ENCODE measurements around the gene PRKX.
"Not testable (repeated sequence)": the region's sequence is repeated elsewhere in the genome, so short reads cannot be mapped to it uniquely, and the experiment has no call there.

Gene PRKX

DNA sequence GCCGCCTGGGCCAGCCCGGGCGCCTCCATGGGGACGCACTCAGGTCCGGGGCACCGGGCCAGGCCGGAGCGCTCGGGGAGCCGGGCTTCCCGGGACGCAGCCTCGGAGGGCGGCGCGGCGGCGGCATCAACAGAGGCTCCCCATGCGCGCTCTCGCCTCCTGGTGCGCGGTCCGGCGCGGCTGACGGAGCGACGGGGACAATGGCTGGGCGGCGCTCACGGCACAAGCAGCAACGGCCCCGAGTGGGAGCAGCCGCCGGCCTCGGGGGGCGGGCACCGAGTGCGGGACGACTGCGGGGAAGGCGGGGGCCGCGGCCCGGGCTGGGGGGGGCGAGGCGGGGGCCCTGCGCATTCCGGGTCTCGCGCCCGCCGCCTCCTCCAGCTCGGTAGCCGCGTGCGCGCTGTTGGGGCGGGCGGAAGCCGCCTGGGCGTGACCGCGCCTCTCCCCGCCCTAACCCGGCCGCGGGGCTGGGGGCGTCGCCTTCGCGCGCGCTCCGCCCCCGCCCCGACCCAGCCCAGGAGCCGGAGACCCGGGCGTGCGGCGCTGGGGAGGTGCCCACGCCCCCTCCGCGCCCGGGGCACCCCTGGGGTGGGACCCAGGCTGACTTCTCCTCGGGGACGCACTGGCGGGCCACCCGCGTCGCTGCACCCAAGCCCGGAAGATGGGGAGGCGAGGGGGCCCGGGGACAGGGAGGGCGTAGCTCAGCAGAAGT lies at the start of gene PRKX:
PRKX (minus strand) TSS at position 425 of the 712 bp plus-strand sequence; CDS start at position 29, 396 bp downstream.
- peak; percentile 55 for DNase-seq

DNA sequence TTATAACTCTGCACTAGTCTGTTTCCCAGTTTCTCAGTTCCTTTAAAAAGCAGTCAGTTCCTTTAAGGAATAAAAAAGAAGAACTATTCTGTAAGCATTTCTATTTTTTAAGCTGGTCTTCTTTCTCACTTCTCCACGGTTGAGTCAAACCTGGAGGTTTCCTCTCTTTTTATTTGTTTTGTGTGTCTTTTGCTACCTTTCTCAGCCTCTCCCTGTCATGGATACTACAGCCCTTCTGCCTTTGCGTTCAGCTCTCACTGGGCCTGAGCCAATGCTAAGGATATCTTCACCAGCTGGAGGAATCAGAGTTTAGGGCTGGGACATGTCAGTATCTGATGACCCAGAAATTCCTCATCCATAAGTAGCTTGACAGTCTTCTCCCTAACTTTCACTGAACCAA lies 49.7 kb upstream of the PRKX start:
- peak; percentile 7 for DNase-seq

DNA sequence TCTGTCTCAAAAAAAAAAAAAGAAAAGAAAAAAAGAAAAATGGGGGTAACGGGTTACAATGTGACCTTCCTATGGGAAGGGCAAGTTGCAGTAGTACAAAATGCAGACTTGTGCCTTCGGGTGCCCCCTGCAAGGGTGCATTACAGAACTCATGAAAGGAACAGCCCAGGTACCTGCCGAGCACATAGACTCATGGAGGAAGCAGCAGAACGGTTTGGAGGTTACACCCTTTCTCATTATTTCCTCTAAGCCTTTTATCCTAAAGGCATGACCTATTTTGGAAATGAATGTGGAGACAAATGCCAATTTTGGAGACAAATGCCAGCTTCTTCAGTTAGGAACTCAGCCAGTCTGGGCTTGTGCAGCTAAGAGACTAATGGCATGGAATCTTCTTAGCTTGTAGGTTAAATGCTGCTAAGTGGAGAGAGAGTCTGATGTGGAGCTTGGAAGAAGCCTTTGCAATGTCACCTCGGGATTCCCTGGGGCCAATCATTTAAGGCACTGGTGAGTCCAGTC lies 44.1 kb upstream of the PRKX start:
- no peak for DNase-seq

DNA sequence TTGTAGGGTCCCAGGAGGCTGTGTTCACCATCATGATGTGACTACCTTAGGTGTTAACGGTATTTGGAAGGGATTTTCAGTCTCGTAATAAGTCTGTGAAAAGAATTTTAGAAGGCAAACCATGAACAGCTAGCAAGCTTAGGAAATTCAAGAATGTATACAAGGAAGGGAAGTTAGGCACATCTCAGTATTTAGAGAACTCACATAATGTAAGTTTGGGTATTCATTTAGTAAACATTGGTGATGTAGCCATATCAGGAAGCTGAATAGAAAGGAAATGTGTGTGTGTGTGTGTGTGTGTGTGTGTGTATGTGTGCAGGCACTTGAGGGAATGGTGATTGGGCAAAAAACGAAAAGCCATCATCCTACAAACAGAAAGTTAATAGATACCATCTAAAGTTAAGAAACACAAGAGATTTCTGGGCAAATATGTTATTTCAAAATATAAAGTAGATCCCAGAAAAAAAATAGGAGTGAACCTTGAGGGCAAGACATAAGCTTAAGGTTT lies 34.7 kb upstream of the PRKX start:
- DNase-seq = peak; percentile 2

DNA sequence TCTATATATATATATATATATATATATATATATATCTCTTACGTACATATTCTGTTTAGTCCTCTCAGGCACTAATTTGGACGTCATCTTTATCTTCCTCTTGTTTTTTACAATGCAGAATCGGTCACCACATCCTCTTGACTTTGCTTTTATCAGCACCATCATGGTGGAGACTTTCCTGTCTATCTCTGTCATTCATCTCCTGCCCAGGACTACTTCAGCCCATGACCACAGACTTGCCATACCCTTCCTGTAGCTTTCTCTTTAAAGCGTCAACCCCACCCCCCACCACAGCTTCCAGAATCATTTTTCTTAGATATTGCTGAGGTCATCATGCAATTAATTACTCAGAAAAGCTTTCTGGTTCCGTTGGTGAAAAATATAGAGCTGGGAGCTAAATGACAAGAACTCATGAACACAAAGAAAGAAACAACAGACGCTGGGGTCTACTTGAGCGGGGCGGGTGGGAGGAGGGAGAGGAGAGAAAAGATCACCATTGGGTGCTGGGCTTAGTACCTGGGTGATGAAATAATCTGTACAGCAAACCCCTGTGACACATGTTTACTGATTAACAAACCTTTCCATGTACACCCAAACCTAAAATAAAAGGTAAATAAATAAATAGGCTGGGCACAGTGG lies 30.5 kb upstream of the PRKX start:
- DNase-seq = no peak

DNA sequence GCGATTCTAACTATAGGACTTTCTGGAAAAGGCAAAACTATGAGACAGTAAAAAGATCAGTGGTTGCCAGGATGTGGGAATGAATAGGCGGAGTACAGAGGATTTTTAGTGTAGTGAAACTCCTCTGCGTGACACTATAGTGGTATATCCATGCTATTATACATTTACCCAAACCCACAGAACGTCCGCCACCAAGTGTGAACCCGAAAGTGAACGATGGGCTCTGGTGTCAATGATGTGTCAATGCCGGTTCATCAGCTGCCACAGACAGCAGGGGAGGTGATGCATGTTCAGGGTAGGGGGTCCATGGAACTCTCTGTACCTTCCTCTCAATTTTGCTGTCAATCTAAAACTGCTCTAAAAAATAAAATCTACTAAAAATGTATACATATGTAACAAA lies 27.5 kb upstream of the PRKX start:
- DNase-seq = not testable (repeated sequence)

DNA sequence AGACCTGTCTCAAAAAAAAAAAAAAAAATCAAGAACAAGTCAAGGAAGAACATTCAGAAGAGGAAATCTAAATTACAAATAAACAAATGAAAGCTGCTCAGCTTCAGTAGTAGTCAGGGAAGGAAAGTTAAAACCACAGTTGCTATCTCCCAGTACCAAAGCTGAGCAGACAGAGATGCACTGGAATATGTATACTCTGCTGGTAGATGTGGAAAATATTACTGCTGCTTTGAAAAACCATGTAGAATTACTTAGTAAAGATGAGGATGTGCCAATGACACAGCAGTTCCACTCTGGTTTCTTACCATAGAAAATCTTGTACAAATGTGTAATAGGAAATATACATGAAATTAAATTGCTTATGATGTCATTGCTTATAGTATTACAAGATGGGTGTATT lies 25.1 kb upstream of the PRKX start:
- DNase-seq = no peak

DNA sequence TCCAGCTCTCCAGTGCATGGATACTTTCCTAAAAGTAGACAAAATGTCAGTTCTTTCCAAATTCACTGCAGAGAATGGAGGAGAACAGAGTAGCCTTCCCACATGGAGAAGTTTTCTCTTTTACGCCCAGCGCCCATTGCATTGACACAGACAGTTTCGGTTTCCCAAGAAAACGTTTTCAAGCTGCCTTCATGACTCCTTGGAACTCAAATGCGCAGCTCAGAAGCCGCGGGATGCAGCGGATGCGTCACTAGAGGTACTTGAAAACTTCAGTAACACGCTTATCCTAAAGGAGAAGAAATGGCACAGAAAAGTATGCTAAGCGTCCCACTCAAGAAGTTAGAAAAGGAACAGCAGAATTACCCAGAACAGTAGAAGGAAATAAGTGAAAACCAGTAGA lies 23.1 kb upstream of the PRKX start:
- not testable (repeated sequence) for DNase-seq

DNA sequence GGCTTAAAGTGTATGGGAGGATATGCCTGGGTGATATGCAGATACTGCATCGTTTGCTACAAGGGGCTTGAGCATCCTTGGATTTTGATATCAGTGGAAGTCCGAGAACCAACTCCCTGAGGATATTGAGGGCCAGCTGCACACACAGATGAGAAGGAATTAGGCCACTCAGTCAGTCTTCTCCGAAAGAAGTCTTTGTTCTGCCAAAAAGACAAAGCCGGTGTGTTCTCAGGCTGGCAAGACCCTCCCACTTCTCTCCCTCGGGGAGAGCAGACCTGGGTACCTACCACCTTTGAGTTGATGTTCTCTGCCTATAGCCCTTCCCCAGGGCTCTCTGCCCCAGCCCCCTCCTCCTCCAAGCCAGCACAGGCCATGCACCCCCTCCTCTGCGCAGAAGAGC lies 22.4 kb upstream of the PRKX start:
- DNase-seq = not testable (repeated sequence)

DNA sequence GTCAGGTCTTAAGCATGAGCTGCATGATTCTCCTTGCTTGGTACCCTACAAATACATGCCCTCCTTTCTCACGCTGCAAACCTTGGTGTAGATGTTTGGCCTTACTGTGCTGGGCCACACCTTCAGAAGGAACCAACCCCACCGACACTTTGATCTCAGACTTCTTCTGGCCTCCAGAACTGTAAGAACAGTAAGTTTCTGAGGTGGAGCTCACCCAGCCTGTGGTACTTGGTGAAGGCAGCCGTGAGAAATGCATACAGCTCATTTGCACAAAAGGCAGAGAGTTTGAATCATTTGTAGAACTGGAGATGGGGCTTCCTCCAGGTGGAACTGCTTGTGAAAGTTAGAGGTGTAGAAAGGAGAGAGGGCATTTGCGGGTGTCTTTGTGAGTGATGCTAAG lies 21.0 kb upstream of the PRKX start:
- not testable (repeated sequence) for DNase-seq

DNA sequence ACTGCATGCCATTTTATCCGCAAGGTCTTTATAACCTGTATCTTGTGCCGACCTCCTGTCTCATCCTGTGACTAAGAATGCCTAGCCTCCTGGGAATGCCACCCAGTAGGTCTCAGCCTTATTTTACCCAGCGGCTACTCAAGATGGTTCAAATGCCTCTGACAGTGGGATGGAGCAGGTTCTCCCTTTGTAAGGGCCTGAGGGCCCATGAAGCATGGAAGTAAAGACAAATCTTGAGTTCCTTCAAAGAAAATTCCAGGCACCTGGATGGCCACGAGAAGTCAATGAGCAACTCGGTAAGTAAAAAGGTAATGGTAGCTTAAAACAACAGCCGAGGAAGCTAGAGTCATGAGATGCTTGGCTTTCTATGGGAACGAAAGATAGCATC lies 19.6 kb upstream of the PRKX start:
- no peak for DNase-seq

DNA sequence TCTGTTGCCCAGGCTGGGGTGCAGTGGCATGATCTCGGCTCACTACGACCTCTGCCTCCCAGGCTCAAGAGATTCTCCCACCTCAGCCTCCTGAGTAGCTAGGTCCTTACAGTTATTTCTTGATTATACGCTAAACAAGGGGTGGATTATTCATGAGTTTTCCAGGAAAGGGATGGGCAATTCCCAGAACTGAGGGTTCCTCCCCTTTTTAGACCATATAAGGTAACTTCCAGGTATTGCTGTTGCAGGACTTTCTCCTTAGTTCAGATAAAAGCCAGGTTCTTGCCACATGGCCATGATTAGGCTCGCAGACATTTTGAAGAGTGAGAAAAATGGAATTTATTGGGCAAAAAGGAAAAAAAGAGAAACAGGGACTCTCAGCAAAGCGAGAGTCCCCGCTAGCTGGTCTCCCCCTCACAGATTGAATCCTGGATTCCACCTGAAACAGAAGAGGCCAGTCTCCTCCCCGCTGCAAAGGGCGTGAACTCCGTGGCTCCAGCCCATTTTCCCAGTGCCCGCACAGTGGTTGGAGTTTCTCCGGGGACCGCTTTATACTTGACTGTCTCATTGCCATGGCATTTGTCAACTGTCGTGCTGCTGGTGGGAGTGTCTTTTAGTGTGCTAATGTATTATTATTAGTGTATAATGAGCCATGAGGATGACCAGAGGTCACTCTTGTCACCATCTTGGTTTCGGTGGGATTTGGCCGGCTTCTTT lies 19.0 kb upstream of the PRKX start:
- DNase-seq = not testable (repeated sequence)

DNA sequence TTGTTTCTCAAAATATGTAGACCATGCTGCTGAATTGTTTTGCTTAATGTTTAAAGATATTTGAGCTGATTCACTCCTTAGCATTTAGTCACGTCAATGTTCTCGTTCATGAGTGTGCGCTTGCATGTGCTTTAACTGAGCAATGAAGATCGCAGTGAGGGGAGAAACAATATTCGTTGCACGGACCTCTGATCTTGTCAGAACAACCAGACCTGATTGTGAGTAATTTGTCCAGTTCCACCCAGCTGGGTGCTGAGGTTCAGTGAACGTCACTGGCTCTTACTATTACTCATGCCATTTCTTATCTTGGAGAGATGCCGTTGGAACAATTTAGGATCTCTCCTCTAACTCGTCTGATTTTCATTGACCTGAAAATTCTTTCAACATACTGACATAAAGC lies 15.0 kb upstream of the PRKX start:
- DNase-seq = no peak

DNA sequence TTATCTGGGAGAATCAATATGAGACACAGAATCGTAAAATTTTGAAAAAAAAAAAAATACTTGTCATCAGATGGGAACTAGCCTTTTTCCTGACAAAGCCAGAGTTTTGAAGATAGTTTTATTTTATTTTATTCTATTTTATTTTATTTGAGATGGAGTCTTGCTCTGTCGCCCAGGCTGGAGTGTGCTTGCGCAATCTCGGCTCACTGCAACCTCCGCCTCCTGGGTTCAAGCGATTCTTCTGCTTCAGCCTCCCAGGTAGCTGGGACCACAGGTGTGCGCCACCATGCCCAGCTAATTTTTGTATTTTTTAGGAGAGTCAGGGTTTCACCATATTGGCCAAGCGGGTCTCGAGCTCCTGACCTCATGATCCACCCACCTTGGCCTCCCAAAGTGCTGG lies 10.0 kb upstream of the PRKX start:
- DNase-seq = not testable (repeated sequence)

DNA sequence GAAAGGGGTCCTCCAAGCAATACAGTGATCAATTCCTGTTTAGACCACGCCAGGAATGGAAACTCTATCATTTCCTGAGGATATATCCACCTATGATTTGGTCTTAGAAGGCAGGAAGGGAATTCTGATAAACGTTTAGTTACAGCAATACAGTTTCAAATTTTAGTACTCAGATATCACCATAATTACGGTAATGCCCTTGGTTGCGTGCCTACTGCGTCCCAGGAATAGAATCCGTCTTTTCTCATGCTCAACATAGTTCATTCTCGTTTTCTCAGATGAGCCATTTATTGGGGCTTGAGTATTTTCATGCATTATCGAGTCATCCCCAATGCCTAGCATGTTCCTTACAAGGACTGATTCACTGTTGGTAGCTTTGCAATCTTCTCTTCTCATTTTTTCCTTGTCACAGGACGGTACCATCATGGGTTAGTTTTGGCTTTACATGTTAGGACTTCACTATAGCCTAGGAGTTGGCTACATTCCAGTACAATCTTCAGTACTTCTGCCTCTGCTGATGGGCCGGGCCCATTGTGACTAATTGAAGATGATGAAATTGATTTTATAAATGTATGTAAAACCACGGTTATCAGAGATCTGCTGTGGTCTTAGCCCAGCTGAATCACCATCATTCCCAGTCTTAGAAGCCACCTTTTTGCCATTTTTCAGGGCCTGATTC lies 4.4 kb upstream of the PRKX start:
- no peak for DNase-seq

DNA sequence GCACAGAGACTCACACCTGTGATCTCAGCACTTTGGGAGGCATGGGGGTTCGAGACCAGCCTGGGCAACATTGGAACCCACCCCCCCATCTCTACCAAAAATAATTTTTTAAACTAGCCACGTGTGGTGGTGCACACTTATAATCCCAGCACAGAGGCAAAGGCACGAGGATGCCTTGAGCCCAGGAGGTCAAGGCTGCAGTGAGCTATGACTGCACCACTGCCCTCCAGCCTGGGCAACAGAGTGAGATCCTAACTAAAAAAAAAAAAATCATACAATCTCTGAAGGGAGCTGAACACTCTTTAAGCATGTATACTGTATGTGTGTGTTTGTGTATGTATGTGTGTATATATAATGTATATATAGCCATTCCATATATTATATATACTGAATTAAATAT lies 2.5 kb upstream of the PRKX start:
- no peak for DNase-seq

DNA sequence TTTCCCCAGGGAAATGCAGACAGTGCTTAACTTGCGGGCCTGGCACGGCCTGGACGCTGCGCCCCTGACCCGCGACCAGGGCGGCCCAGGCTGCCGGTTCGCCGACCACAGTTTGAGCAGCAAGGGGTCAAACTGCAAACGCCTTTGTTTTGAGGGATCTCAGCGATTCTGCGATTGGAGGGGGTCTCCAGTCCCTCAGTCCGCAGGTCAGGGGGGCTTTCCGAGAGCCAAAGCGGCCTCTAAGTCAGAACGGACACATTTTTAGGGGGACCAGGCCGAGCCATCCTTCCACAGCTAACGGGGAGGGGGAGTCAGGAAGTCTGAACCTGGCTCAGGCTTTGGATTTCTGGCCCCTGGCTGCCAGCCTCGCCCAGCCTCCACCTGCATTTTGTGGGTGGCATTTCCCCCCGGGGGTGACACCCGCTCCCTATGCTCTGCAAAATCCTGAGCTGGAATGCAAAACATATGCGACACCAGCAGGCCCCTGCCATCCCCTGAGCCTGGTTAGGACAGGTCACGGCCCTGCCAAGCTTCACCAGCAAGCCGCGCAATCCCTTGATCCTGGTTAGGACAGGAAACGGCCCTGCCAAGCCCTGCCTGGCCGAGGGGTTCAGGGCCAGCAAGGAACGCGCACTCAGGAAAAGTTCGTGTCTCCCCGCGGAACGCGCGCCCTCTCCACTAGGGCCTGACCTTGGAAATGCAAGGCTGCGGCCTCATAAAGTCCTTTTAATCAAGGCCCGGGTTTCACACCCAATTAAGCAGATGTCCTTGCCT lies 1.4 kb upstream of the PRKX start:
- not testable (repeated sequence) for DNase-seq

DNA sequence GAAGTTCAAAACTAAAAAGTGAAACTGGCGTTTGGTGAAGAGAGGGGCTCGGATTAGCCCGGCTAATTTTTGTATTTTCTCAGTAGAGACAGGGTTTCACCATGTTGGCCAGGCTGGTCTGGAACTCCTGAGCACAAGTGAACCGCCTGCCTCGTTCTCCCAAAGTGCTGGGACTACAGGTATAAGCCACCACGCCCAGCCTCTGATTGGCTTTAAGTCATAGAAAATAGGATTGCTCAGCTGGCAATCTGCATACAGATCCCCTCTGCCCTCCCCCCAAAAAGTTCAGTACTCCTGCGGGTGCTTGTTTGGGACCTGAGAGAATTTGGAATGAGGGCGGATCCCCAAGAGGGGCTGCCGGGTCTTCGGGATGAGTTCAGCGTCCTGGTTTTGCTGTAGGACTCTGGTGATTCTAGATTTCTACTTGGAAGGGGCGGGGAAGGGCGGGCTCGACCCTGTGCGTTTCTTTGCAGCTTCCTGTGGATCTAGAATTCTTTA lies 537 bp upstream of the PRKX start:
- DNase-seq = no peak

DNA sequence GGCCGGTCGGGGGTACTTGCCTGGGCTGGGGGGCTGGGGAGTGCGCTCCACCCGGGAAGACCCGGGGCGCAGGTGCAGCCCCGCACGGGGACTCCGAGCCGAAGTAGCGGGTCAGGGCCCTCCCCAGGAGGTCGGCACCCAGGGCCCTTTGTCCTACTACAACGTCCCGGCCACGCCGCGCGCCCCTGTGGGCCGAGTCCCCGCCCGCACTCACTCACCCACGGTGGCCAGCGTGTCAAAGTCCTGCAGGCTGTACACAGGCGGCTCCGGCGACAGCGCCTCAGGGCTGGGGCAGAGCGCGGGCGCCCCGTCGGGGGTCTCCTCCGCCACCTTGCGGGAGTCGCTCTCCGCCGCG lies 602 bp downstream of the PRKX start:
- DNase-seq = no peak

DNA sequence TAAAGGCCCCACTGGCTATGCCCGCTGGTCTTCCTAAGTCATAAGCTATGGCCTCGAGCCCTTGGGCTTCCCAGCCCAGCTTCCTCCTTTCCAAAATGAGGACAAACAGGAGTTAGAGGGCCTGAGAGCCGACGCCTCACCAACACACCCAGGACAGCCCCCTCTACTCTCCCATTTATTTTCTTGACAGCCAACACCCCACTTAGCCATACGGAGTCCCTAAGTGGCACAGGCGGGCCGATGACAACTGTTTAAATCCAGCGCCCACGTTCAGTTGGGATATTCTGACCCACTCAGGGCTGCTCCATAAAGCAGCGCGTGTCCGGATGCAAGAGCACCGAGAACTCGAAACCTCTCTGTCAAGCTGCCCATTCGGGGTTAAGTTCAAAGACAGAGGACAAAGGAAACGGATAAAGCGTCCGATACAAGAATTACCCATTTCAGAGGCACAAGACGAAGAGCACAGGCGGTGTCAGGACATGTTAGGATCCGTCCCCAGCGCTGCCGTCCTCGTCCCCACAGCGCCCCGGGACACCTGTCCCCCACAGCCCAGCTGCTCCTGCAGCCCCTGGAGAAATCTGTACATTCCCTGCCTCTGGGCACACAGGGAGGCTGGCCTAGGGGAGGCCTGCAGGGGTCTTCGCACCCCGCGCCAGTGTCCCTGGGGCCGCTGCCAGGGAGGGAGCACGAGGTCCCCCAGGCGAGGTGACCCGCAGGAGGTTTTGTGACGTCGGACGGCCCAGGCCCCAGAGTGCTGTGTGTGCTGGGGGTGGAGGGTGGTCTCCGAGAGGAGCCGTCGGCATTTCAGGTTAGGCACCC lies 1.2 kb downstream of the PRKX start:
- peak; percentile 45 for DNase-seq

DNA sequence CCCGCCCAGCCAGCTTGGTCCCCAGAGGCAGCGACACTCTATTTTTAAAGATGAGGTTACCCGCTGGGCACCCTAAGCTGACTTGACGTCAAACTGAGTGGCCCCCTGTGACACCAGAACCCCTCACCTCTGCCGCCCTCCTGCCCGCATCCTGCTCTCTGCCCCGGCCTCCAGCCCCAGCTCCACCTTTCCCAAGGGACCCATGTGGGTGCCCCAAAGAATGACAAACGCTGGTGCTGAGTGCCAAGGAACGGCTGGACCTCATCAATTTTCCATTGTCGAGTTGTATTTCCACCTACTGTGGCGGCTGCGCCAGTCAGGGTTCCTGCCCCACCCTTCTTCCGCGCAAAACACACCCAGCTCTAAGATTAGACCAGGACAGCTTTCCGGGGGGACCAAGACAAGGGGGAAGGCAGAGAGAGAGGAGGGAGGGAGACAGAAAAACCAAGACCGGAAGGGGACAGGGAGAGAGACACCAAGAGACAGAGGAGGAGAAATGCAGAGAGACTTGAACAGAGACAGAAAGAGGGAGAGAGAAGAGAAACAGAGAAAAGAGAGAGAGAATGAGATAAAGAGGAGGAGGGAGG lies 2.0 kb downstream of the PRKX start:
- DNase-seq = no peak

Data from inflammatory macrophage treated with lipopolysaccharide for 4 hours (primary cell).